Endodermal cell (in vitro differentiated cells): ENCODE results near the gene D2HGDH. TPM values are rescaled to one million over a fixed set of nuclear protein-coding genes. Genes with fewer than 3 reads are reported as not detected.

Source experiments
- DNase-seq: peaks from one replicate; pipeline ENCODE4 v3.0.0-alpha.2; 2017
- H3K27ac ChIP-seq: 2 replicates; pipeline ENCODE4 v1.5.1; 2013; ENCODE audit warnings: mild to moderate bottlenecking, low read depth, low read length, moderate library complexity
- H3K27me3 ChIP-seq: 2 replicates; pipeline ENCODE4 v1.6.1; 2013; ENCODE audit warnings: mild to moderate bottlenecking, low read length, moderate library complexity; ENCODE audit not compliant: insufficient read depth, control insufficient read depth, poor library complexity, severe bottlenecking
- H3K36me3 ChIP-seq: 2 replicates; pipeline ENCODE4 v1.7.0; 2013; ENCODE audit warnings: mild to moderate bottlenecking, low read length, moderate library complexity; ENCODE audit not compliant: control insufficient read depth, insufficient read depth
- H3K4me1 ChIP-seq: one replicate; pipeline ENCODE4 v1.7.0; 2013; ENCODE audit warnings: low read length; ENCODE audit not compliant: control insufficient read depth, insufficient read depth
- H3K4me3 ChIP-seq: 2 replicates; pipeline ENCODE4 v1.5.1; 2013; ENCODE audit warnings: mild to moderate bottlenecking, low read length, moderate library complexity
- H3K9ac ChIP-seq: 2 replicates; pipeline ENCODE4 v1.6.1; 2013; ENCODE audit warnings: mild to moderate bottlenecking, low read length, moderate library complexity; ENCODE audit not compliant: poor library complexity, severe bottlenecking; ENCODE audit errors: extremely low read depth
- H3K9me3 ChIP-seq: 2 replicates; pipeline ENCODE4 v1.6.1; 2013; ENCODE audit warnings: mild to moderate bottlenecking, low read length, moderate library complexity; ENCODE audit not compliant: control insufficient read depth
- H3K27ac Mint-ChIP-seq: 2 replicates; pipeline ENCODE4 v1.8.0; 2020; ENCODE audit warnings: mixed read lengths
- H3K27me3 Mint-ChIP-seq: 2 replicates; pipeline ENCODE4 v1.8.0; 2021; ENCODE audit warnings: mild to moderate bottlenecking, mixed read lengths; ENCODE audit not compliant: insufficient read depth
- H3K36me3 Mint-ChIP-seq: 2 replicates; pipeline ENCODE4 v1.8.0; 2020; ENCODE audit warnings: low read depth, mixed read lengths
- H3K4me1 Mint-ChIP-seq: 2 replicates; pipeline ENCODE4 v1.8.0; 2020; ENCODE audit warnings: mixed read lengths
- H3K4me3 Mint-ChIP-seq: 2 replicates; pipeline ENCODE4 v1.8.0; 2020; ENCODE audit warnings: mild to moderate bottlenecking, moderate library complexity, mixed read lengths
- H3K9me3 Mint-ChIP-seq: 2 replicates; pipeline ENCODE4 v1.8.0; 2020; ENCODE audit warnings: mild to moderate bottlenecking, mixed read lengths
- CTCF ChIP-seq: fragments of 200-600 bp; sonication (generic); conservative IDR thresholded peaks from 2 replicates; pipeline ENCODE4 v1.5.0; 2021; ENCODE audit warnings: antibody characterized with exemption, mild to moderate bottlenecking
- WGBS, 2 experiments: methylation state at CpG; one replicate each; pipeline versions ENCODE4 v1.1.5 to v1.1.7; 2013; ENCODE audit warnings: missing lambda C conversion rate in 2 of 2, mixed read lengths in 1 of 2; ENCODE audit not compliant: insufficient coverage in 1 of 2, insufficient read length in 1 of 2; 5-methylcytosine and 5-hydroxymethylcytosine counted together
- long read RNA-seq, 4 experiments: library from polyadenylated mRNA in 2 of 4; library from RNA in 1 of 4; library from capped mRNA in 1 of 4; stranded (forward) in 3 of 4; unstranded in 1 of 4; transcript quantifications; one replicate each; pipeline ENCODE4 v2.0.0, GENCODE V29; 2020 to 2021; ENCODE audit warnings: inconsistent platforms in 1 of 4
- polyA plus RNA-seq, 2 experiments: library from polyadenylated mRNA; stranded (reverse); fragments of 50-300 nt; gene quantifications; one replicate each; pipeline ENCODE4 v1.2.3, GENCODE V29; 2013
- total RNA-seq, 2 donors: library from RNA; stranded (reverse); fragmentation: NEBNext Ultra II Directional in 1 of 2; extraction: Animal tissue kit (Norgen Biotek cat#: 25700) in 1 of 2; gene quantifications; 2 replicates in 1 of 2; 3 replicates in 1 of 2; pipeline ENCODE4 v1.2.1, GENCODE V29; 2021

Gene D2HGDH
- total RNA-seq: 10 to 100 TPM; 25.1 to 34.8 TPM
- 21.2 TPM for polyA plus RNA-seq (2013, experiment 1 of 2)
- 19.8 TPM for polyA plus RNA-seq (2013, experiment 2 of 2)
- long read RNA-seq, experiment 1, partial matches to known transcripts: 1 of 5 reads
- long read RNA-seq, experiment 1, other reads (novel, unspliced or antisense): 4 of 5 reads
- long read RNA-seq, experiment 2, transcript D2HGDH-201 (10 exons, 2,617 nt): major isoform, 9 of 38 reads
- long read RNA-seq, experiment 2, partial matches to known transcripts: 4 of 38 reads
- long read RNA-seq, experiment 2, other reads (novel, unspliced or antisense): 22 of 38 reads
- long read RNA-seq, experiment 3, transcript D2HGDH-201 (10 exons, 2,617 nt): major isoform, 19 of 44 reads
- long read RNA-seq, experiment 3, partial matches to known transcripts: 3 of 44 reads
- long read RNA-seq, experiment 3, other reads (novel, unspliced or antisense): 22 of 44 reads
- long read RNA-seq, experiment 4, partial matches to known transcripts: 7 of 11 reads
- long read RNA-seq, experiment 4, other reads (novel, unspliced or antisense): 4 of 11 reads

DNA sequence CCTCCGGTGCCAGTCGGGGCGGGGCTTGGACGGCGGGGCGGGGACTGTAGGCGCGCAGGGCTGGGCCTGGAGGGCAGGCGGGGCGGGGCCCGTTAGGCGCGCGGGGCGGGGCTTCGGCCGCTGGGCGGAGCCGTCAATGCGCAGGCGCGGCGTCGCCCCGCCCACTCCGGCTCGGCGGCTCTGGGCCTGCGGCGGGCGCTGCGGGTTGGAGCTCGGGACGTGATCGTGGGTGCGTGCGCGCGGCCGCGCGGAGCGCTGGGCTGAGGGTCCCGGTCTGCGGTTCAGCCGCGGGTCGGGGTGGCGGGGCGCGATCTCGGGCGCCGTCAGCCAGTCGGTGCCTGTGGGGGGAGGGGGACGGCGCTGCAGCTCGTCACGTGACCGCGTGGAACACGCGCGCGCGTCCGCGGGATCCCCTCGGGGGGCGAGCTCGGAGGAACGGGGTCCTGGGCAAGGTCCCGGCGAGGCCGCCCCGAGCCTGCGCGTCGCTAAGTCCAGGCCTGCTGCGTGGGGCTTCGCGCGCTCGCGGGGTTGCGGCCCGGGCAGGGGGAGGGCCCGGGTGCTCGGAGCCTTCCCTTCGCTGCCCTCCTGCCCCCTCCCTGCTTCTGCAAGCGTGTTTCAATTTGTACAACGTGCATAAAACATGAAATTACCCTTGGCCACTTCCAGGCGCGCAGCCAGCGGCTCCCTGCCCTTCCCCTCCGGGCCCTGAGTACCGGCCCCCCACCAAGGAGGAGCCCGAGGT is at the start of gene D2HGDH:
TSS of gene D2HGDH (plus strand) at position 164 of the 742 bp plus-strand sequence. CDS start 595 bp downstream, outside the sequence.
- Mint-ChIP-seq H3K27ac (no peak within 1 kb of the TSS), H3K9me3 (no peaks in the 10 kb centered on the region), H3K4me3 (peak within 1 kb of the TSS; percentile 71), H3K27me3 (peaks cover 9% of the 10 kb centered on the region), H3K36me3 (peaks cover 6% of the 10 kb centered on the region), H3K4me1 (no peaks in the 10 kb centered on the region)
- Histone ChIP-seq H3K4me3 (peak within 1 kb of the TSS; percentile 83), H3K36me3 (no peaks in the 10 kb centered on the region), H3K9me3 (no peaks in the 10 kb centered on the region), H3K4me1 (no peaks in the 10 kb centered on the region), H3K9ac (peak within 1 kb of the TSS; percentile 78), H3K27ac (peak within 1 kb of the TSS; percentile 24), H3K27me3 (no peaks in the 10 kb centered on the region)
- WGBS, 2 experiments: 0% methylated on average over 28 to 98 of the region's 98 CpGs
- DNase-seq: peak; percentile 98
- TF ChIP-seq CTCF: no peak

DNA sequence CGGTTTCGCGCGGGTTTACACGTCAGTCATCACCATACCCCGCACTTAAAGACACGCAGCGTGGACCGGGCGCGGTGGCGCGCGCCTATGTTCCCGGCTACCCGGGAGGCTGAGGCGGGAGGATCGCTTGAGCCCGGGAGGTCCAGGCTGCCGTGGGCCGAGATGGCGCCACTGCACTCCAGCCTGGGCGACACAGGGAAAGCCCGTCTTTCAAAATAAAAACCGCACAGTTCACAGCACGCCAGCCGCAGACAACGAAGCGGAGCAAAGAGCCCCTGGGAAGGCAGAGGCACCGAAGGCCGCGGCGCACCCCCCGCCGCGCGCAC is 48.1 kb upstream of the D2HGDH start:
- Histone ChIP-seq H3K9me3 (no peaks in the 10 kb centered on the region), H3K9ac (peak overlapping the region; percentile 90), H3K27ac (no peak overlapping the region), H3K4me3 (peak overlapping the region; percentile 93), H3K36me3 (peaks cover 47% of the 10 kb centered on the region), H3K27me3 (no peaks in the 10 kb centered on the region), H3K4me1 (peaks cover 6% of the 10 kb centered on the region)
- no peak for TF ChIP-seq CTCF
- H3K4me3 Mint-ChIP-seq: peak overlapping the region; percentile 87
- no peaks in the 10 kb centered on the region for H3K4me1 Mint-ChIP-seq
- no peak for DNase-seq
- H3K27me3 Mint-ChIP-seq: no peaks in the 10 kb centered on the region
- H3K9me3 Mint-ChIP-seq: no peaks in the 10 kb centered on the region
- WGBS, 2 experiments: 0 to 3% methylated on average over 8 to 37 of the region's 37 CpGs
- H3K36me3 Mint-ChIP-seq: peaks cover 36% of the 10 kb centered on the region
- H3K27ac Mint-ChIP-seq: peak overlapping the region; percentile 92

- H3K27me3 ChIP-seq: no peaks in the 10 kb centered on the region
- Mint-ChIP-seq H3K36me3 (peaks cover 30% of the 10 kb centered on the region), H3K4me3 (peak within 1 kb of the TSS; percentile 87), H3K9me3 (no peaks in the 10 kb centered on the region), H3K4me1 (no peaks in the 10 kb centered on the region), H3K27me3 (no peaks in the 10 kb centered on the region), H3K27ac (peak within 1 kb of the TSS; percentile 95)
- H3K36me3 ChIP-seq: peaks cover 47% of the 10 kb centered on the region
- H3K4me1 ChIP-seq: peaks cover 6% of the 10 kb centered on the region
- peak within 1 kb of the TSS; percentile 78 for H3K27ac ChIP-seq
- H3K4me3 ChIP-seq: peak within 1 kb of the TSS; percentile 93
- H3K9ac ChIP-seq: peak within 1 kb of the TSS; percentile 90
- no peak for TF ChIP-seq CTCF
- no peaks in the 10 kb centered on the region for H3K9me3 ChIP-seq
- 0% methylated on average over 38 to 102 of the region's 102 CpGs for WGBS, 2 experiments
- peak; percentile 98 for DNase-seq
Observed at GRCh38 chr2:241686650-241687425, 47.6 kb upstream of the D2HGDH start, which contains the start of gene DTYMK. Gene DTYMK (minus strand): TSS chr2:241686815. CDS start chr2:241686783, 32 bp downstream.
